Bladder microvascular endothelial cell (primary cell): ENCODE measurements around the gene ASGR2. TPM values are rescaled to one million over a fixed set of nuclear protein-coding genes. Genes with fewer than 3 reads are reported as not detected.

Source experiments
- total RNA-seq: library from RNA; depleted of rRNA; stranded (reverse); fragments of >200 nt; gene quantifications from 2 replicates; pipeline ENCODE4 v1.2.3, GENCODE V29; 2014

Gene ASGR2
- not detected in 2 replicates for total RNA-seq

GRCh38 chr17:7114241-7114874 lies at the start of gene ASGR2:
Gene ASGR2, minus strand, starts transcription at chr17:7114822. Its CDS starts 582 bp downstream, at chr17:7114240.

DNA sequence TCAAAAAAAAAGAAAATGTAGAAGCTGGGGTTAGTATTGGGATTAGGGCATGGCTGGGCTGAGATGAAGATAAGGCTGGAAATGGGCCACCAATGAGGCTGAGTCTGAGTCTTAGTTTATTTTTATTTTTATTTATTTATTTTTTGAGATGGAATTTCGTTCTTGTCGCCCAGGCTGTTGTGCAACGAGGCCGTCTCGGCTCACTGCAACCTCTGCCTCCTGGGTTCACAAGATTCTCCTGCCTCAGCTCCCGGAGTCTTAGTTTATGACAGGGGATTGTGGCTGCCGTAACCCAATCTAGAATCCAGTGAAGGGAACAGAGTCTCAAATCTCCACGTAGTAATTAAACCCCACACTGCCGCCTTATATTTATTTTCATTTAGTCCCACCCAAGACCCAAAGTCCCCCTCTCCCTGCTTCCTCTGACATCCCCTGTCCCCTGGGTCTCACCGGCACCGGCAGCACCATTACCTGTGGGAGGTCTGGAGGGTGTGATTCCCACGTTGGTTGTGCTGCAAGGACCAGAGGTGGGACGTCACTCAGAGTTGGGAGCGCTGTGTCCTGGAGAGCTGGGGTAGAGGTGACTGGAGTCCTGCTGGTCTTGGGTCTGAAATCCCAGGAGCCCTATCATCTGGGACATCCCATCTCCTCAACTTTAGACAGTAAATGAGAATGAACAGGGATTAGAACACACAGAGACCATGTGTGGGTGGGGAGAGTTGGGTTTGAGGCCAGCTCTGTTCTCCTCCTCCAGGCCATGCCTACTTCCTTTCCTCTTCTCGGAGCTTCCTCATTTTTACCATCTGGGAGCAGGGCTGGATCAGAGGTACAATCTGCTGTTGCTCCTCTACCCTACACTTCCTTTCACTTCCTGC lies 34.8 kb downstream of the ASGR2 start, which contains the start of gene CLEC10A:
Gene CLEC10A, minus strand, starts transcription at position 671 of the 875 bp plus-strand sequence. CDS start 1,439 bp downstream, outside the sequence.

Other genes with a start within 250 kb of the ASGR2 start
- gene ALOX12, start 118.8 kb downstream of the ASGR2 start, total RNA-seq: not detected in 2 replicates
- 22.2 and 55.1 TPM in 2 replicates for gene RNASEK, start 102.2 kb downstream of the ASGR2 start, total RNA-seq
- gene BCL6B, start 91.8 kb downstream of the ASGR2 start, total RNA-seq: 68.6 and 99.3 TPM in 2 replicates
- 1.5 and 1.9 TPM in 2 replicates for gene SLC16A13, start 78.8 kb downstream of the ASGR2 start, total RNA-seq
- 0.44 and 0.49 TPM in 2 replicates for gene SLC16A11, start 70.7 kb downstream of the ASGR2 start, total RNA-seq
- 0.19 TPM in 1 of 2 replicates, not detected in the other for gene CLEC10A, start 34.6 kb downstream of the ASGR2 start, total RNA-seq
- gene ASGR1, start 64.5 kb upstream of the ASGR2 start, total RNA-seq: 10.5 and 15.1 TPM in 2 replicates
- 6.8 and 22.5 TPM in 2 replicates for gene DLG4, start 105.0 kb upstream of the ASGR2 start, total RNA-seq
- gene ACADVL, start 105.1 kb upstream of the ASGR2 start, total RNA-seq: 205 and 264 TPM in 2 replicates
- gene DVL2, start 119.7 kb upstream of the ASGR2 start, total RNA-seq: 32.2 and 53.0 TPM in 2 replicates
- gene PHF23, start 124.6 kb upstream of the ASGR2 start, total RNA-seq: 28.7 and 37.6 TPM in 2 replicates
- gene GABARAP, start 127.6 kb upstream of the ASGR2 start, total RNA-seq: 86.0 and 116 TPM in 2 replicates
- gene CTDNEP1, start 136.9 kb upstream of the ASGR2 start, total RNA-seq: 18.5 and 41.9 TPM in 2 replicates
- gene ELP5, start 137.4 kb upstream of the ASGR2 start, total RNA-seq: 22.4 and 31.6 TPM in 2 replicates
- gene CLDN7, start 147.7 kb upstream of the ASGR2 start, total RNA-seq: 0.82 and 8.1 TPM in 2 replicates
- 0.57 TPM in 1 of 2 replicates, not detected in the other for gene SLC2A4, start 166.9 kb upstream of the ASGR2 start, total RNA-seq
- 0.25 TPM in 1 of 2 replicates, not detected in the other for gene YBX2, start 179.8 kb upstream of the ASGR2 start, total RNA-seq
- gene EIF5A, start 192.8 kb upstream of the ASGR2 start, total RNA-seq: 537 and 632 TPM in 2 replicates
- 28.8 and 30.1 TPM in 2 replicates for gene GPS2, start 200.5 kb upstream of the ASGR2 start, total RNA-seq
- 10.4 and 31.2 TPM in 2 replicates for gene NEURL4, start 214.5 kb upstream of the ASGR2 start, total RNA-seq
- not detected in 2 replicates for gene ACAP1, start 221.7 kb upstream of the ASGR2 start, total RNA-seq
- 1.1 and 2.3 TPM in 2 replicates for gene KCTD11, start 237.3 kb upstream of the ASGR2 start, total RNA-seq
- not detected in 2 replicates for gene TMEM95, start 240.3 kb upstream of the ASGR2 start, total RNA-seq